Measurements from ENCODE around the gene LDAH. TPM values are rescaled to one million over a fixed set of nuclear protein-coding genes. Genes with fewer than 3 reads are reported as not detected.

LDAH gene
- total RNA-seq, result 23.4 and 27.7 TPM in 2 replicates

GRCh38 chr2:20822535-20823490 lies at the start of gene LDAH:
LDAH (minus strand) TSS chr2:20823101; CDS start chr2:20801463, 21,638 bp downstream.

GRCh38 chr2:20666304-20667150 lies 156.4 kb downstream of the LDAH start, which contains the start of gene GDF7:
GDF7 (plus strand) TSS chr2:20667144; CDS start chr2:20667240, 96 bp downstream.

GRCh38 chr2:20650877-20651730 lies 171.8 kb downstream of the LDAH start, which contains the start of gene HS1BP3:
HS1BP3 (minus strand) TSS chr2:20651098; CDS start chr2:20651063, 35 bp downstream.

Other genes with a start within 250 kb of the LDAH start
- 35.6 and 49.5 TPM in 2 replicates for gene HS1BP3, start 172.0 kb downstream of the LDAH start, total RNA-seq
- gene GDF7, start 156.0 kb downstream of the LDAH start, total RNA-seq, result 4.0 and 4.1 TPM in 2 replicates
- under 0.01 TPM in 2 replicates for gene APOB, start 221.0 kb upstream of the LDAH start, total RNA-seq